Ovary (tissue), 3 donors: ENCODE results near the gene SLC22A1.

Experiments
- EP300 ChIP-seq: sonication (generic); formaldehyde crosslinking; IDR thresholded peaks from one replicate; pipeline ENCODE4 v1.6.1; 2017; ENCODE audit warnings: antibody characterized with exemption
- POLR2A ChIP-seq: fragments of 450-650 bp; IDR thresholded peaks from one replicate; pipeline ENCODE4 v1.6.1; 2017; ENCODE audit warnings: antibody characterized with exemption, mild to moderate bottlenecking, moderate library complexity
- TF ChIP-seq, protein P1 (sequence below), 3 donors: fragments of 450-650 bp in 2 of 3; fragments of 200-600 bp in 1 of 3; IDR thresholded peaks; one replicate each; pipeline versions ENCODE4 v1.5.1 to v1.8.0; 2016 to 2022; ENCODE audit warnings: antibody characterized with exemption in 3 of 3, mild to moderate bottlenecking in 1 of 3
- donor health status: DM: no; HTN: no; CAD: no.

GRCh38 chr6:160121558-160121957, at the start of gene SLC22A1:
- TF ChIP-seq POLR2A (no peak), EP300 (no peak)
- TF ChIP-seq, protein P1, sequence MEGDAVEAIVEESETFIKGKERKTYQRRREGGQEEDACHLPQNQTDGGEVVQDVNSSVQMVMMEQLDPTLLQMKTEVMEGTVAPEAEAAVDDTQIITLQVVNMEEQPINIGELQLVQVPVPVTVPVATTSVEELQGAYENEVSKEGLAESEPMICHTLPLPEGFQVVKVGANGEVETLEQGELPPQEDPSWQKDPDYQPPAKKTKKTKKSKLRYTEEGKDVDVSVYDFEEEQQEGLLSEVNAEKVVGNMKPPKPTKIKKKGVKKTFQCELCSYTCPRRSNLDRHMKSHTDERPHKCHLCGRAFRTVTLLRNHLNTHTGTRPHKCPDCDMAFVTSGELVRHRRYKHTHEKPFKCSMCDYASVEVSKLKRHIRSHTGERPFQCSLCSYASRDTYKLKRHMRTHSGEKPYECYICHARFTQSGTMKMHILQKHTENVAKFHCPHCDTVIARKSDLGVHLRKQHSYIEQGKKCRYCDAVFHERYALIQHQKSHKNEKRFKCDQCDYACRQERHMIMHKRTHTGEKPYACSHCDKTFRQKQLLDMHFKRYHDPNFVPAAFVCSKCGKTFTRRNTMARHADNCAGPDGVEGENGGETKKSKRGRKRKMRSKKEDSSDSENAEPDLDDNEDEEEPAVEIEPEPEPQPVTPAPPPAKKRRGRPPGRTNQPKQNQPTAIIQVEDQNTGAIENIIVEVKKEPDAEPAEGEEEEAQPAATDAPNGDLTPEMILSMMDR (IDR thresholded peaks at IDR 0.05): no peak
